ENCODE data around the gene ERH. TPM values are rescaled to one million over a fixed set of nuclear protein-coding genes. Genes with fewer than 3 reads are reported as not detected.

Gene ERH
- total and polyA plus RNA-seq, 2 donors (not counting 3 experiments of a cell fraction or from before 2014, with no cell fraction given), result 157 to 263 TPM

DNA sequence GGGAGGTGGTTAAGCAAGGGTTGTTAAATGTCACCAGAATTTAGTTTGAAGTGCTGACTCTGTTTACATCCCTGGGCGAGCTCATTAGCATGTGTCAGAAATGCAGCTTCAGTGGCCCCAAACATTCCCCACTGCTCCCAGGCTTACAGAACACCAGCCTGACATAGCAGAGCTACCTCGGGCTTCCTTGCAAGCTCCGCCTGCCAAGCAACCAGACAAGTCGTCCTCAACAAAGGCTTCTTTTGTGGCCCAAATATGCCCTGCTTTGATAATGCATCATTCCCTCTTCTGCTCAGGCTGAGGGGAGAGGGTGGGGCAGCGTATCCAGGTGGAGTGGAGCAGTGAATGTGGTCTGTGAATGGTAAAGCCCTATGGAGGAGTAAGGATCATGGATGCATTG lies 28.0 kb downstream of the ERH start:
- dilution Hi-C loops (cut with MboI; ENCODE audit: extremely low pct_ligation_motif_present, low sequenced_read_pairs), result no loop called here
- Histone ChIP-seq H4K20me1 (replicated peaks; ENCODE audit: control insufficient read depth, extremely low read depth, insufficient read depth, low read length) (no peaks in the 10 kb centered on the region), H3K27me3 (ENCODE audit: control insufficient read depth in 2 of 2, insufficient read depth in 2 of 2, low read length in 2 of 2) (no peaks in the 10 kb centered on the region), H3K9me1 (replicated peaks; ENCODE audit: control insufficient read depth, extremely low read depth, insufficient read depth, low read length) (no peaks in the 10 kb centered on the region), H3K9ac (replicated peaks; ENCODE audit: extremely low read depth, insufficient read depth, low read length) (no peak overlapping the region), H3K4me2 (ENCODE audit: insufficient read depth, low read length) (no peak overlapping the region), H3K79me2 (ENCODE audit: control insufficient read depth, insufficient read depth, low read length) (no peaks in the 10 kb centered on the region), H2AFZ (ENCODE audit: low read depth, low read length) (no peak overlapping the region), H3K27ac (ENCODE audit: insufficient read depth, low read depth, low read length) (no peak overlapping the region), H3K4me3 (replicated peaks in 1 of 3; ENCODE audit: insufficient read depth in 1 of 3, low read depth in 1 of 3, low read length in 3 of 3) (no peak overlapping the region), H3K36me3 (ENCODE audit: control insufficient read depth in 2 of 2, extremely low read depth in 1 of 2, insufficient read depth in 2 of 2, low read length in 2 of 2) (no peaks in the 10 kb centered on the region), H3K9me3 (replicated peaks; ENCODE audit: control insufficient read depth, insufficient read depth, low read length) (no peaks in the 10 kb centered on the region), H3K4me1 (ENCODE audit: control insufficient read depth, extremely low read depth, insufficient read depth, low read length) (no peaks in the 10 kb centered on the region)
- DNase-seq (ENCODE audit: low read depth, low spot score) (no peak), FAIRE-seq (no peak)
- ChIA-PET CTCF (interaction anchor here (1.0 to 1.1 kb wide), 3 partner anchors 23 to 105 kb away, joined by 3 read pairs; no protein-coding TSS in a partner anchor), POLR2A (no interaction called here)
- intact Hi-C loops (cut with micrococcal nuclease), result no loop called here
- TF ChIP-seq, protein P1, sequence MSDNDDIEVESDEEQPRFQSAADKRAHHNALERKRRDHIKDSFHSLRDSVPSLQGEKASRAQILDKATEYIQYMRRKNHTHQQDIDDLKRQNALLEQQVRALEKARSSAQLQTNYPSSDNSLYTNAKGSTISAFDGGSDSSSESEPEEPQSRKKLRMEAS (IDR thresholded peaks at IDR 0.05; ENCODE audit: insufficient read depth, insufficient read length), result no peak
- no peak for TF ChIP-seq FOS (IDR thresholded peaks at IDR 0.05; ENCODE audit: borderline replicate concordance, insufficient read depth, low read length)
- no peak for TF ChIP-seq POLR2A (IDR thresholded peaks at IDR 0.05; ENCODE audit: low read depth, low read length)
- TF ChIP-seq POLR2AphosphoS5 (IDR thresholded peaks at IDR 0.05; ENCODE audit: insufficient read depth, low read depth, low read length), result no peak
- TF ChIP-seq MYC (IDR thresholded peaks at IDR 0.05; ENCODE audit: low read depth, low read length), result no peak
- no peak for TF ChIP-seq GATA2 (IDR thresholded peaks at IDR 0.05; ENCODE audit: insufficient read depth, insufficient read length, low read depth, low read length)
- TF ChIP-seq JUN (IDR thresholded peaks at IDR 0.05; ENCODE audit: borderline replicate concordance, insufficient read depth, insufficient read length, low read depth), result no peak
- TF ChIP-seq, protein P2, sequence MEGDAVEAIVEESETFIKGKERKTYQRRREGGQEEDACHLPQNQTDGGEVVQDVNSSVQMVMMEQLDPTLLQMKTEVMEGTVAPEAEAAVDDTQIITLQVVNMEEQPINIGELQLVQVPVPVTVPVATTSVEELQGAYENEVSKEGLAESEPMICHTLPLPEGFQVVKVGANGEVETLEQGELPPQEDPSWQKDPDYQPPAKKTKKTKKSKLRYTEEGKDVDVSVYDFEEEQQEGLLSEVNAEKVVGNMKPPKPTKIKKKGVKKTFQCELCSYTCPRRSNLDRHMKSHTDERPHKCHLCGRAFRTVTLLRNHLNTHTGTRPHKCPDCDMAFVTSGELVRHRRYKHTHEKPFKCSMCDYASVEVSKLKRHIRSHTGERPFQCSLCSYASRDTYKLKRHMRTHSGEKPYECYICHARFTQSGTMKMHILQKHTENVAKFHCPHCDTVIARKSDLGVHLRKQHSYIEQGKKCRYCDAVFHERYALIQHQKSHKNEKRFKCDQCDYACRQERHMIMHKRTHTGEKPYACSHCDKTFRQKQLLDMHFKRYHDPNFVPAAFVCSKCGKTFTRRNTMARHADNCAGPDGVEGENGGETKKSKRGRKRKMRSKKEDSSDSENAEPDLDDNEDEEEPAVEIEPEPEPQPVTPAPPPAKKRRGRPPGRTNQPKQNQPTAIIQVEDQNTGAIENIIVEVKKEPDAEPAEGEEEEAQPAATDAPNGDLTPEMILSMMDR (IDR thresholded peaks at IDR 0.05; ENCODE audit: extremely low read depth in 1 of 2, insufficient read depth in 1 of 2, low read depth in 1 of 2, low read length in 2 of 2), result no peak
- TF ChIP-seq EZH2 (IDR thresholded peaks at IDR 0.05; ENCODE audit: borderline replicate concordance, low read depth, low read length, severe bottlenecking), result no peak
- no TSS peak for BruUV-seq (replicated peaks)
